Muscle layer of colon (tissue), 2 donors: ENCODE results near the gene TSTD1.
"Not testable (repeated sequence)": the region's sequence is repeated elsewhere in the genome, so short reads cannot be mapped to it uniquely, and the experiment has no call there.

Experiments used
- H3K27ac ChIP-seq: one replicate; pipeline ENCODE4 v1.7.0; 2013; ENCODE audit warnings: low read depth, mild to moderate bottlenecking, low read length, moderate library complexity
- H3K27me3 ChIP-seq, 2 donors: one replicate each; pipeline ENCODE4 v1.7.0; 2013; ENCODE audit warnings: low read length in 2 of 2, mild to moderate bottlenecking in 2 of 2; ENCODE audit not compliant: insufficient read depth in 2 of 2, control insufficient read depth in 1 of 2
- H3K36me3 ChIP-seq: one replicate; pipeline ENCODE4 v1.7.0; 2013; ENCODE audit warnings: mild to moderate bottlenecking, low read length; ENCODE audit not compliant: insufficient read depth
- H3K4me1 ChIP-seq: one replicate; pipeline ENCODE4 v1.7.0; 2013; ENCODE audit warnings: mild to moderate bottlenecking, low read length; ENCODE audit not compliant: insufficient read depth
- H3K4me3 ChIP-seq, 2 donors: one replicate each; pipeline ENCODE4 v1.7.0; 2013; ENCODE audit warnings: low read length in 2 of 2, low read depth in 1 of 2, mild to moderate bottlenecking in 1 of 2, moderate library complexity in 1 of 2
- H3K9ac ChIP-seq: one replicate; pipeline ENCODE4 v1.7.0; 2013; ENCODE audit warnings: low read length
- H3K9me3 ChIP-seq: one replicate; pipeline ENCODE4 v1.7.0; 2013; ENCODE audit warnings: mild to moderate bottlenecking, low read length
- donor health status: abdominal sarcoma.
- donor health status: Adenocarcinoma of cecum.

The TSTD1 gene

GRCh38 chr1:161017181-161017580, 21.6 kb downstream of the TSTD1 start:
- H3K36me3 ChIP-seq, H3K9me3 ChIP-seq, H3K4me1 ChIP-seq, H3K9ac ChIP-seq, H3K27ac ChIP-seq, H3K4me3 ChIP-seq: not testable (repeated sequence)
- H3K27me3 ChIP-seq = peaks cover 0 to 19% of the 10 kb centered on the region in 2 donors

- H3K4me1 ChIP-seq, H3K27ac ChIP-seq: not testable (repeated sequence)
Observed at GRCh38 chr1:161016683-161017082, 22.1 kb downstream of the TSTD1 start.

DNA sequence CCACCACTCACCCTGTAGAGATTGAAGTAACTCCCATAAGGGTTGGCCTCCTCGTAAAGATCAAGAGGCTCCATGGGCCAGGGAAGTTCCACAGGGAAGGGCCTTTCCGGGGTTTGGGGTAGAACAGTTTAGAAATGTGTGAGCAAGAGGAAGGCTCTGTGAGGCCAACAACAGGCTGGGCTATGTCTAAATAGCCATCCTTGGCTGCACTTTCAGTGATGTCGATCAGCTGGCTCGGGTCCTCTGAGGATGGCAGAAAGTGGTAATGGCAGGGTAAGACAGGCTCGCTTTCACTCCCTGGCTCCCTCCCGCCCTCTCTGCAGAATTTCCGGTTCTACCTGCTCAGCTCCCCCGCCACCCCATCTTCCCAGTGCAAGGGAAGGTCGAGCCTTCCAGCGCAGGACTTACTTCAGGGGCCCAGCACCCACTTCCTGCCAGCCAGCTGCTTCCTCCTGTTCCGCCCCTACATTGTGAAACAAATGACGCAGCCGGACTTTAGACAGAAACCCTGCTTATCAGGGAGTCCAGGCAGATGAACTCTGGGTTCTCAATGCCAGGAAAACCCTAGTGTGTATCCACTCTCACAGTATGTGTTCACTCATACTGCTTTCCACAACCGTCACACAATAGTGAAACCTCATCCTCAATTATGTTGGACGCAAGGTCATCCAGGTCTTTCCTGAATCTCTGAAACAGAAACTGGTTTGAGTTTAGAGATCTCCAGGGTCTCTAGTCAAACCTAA, 25.1 kb downstream of the TSTD1 start:
- Histone ChIP-seq H3K9me3 (no peaks in the 10 kb centered on the region), H3K4me1 (no peaks in the 10 kb centered on the region), H3K27me3 (no peaks in the 10 kb centered on the region), H3K36me3 (no peaks in the 10 kb centered on the region), H3K4me3 (peak overlapping the region in 1 of 2 donors; percentile 11), H3K9ac (no peak overlapping the region), H3K27ac (peak overlapping the region; percentile 63)

More at GRCh38 chr1:161016683-161017082, 22.1 kb downstream of the TSTD1 start:
- H3K9me3 ChIP-seq, H3K4me3 ChIP-seq, H3K36me3 ChIP-seq, H3K9ac ChIP-seq: not testable (repeated sequence)
- H3K27me3 ChIP-seq = peaks cover 0 to 16% of the 10 kb centered on the region in 2 donors

DNA sequence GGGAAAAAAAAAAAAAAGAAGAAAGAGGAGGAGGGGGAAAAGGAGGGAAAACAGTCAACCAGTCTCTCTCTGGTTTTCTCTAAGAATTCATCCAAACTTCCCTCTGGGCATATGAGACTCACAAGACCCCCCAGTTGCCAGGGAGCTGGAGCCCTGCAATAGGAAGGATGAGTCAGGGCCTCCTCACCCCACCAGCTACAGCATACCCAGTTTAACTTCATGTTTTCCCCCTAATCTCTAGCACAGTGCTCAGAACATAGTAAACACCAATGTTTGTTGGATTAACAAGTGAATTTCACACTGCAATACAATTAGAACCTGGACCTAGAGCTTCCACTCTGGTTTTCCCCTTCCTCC, 25.7 kb downstream of the TSTD1 start:
- H3K4me1 ChIP-seq = no peaks in the 10 kb centered on the region
- peak overlapping the region; percentile 63 for H3K27ac ChIP-seq
- H3K9me3 ChIP-seq = no peaks in the 10 kb centered on the region
- no peaks in the 10 kb centered on the region for H3K36me3 ChIP-seq
- H3K9ac ChIP-seq = no peak overlapping the region
- H3K4me3 ChIP-seq = peak overlapping the region in 1 of 2 donors; percentile 11
- H3K27me3 ChIP-seq = no peaks in the 10 kb centered on the region

- no peak overlapping the region for H3K9ac ChIP-seq
- H3K27ac ChIP-seq = no peak overlapping the region
- H3K4me3 ChIP-seq = no peak overlapping the region
- H3K9me3 ChIP-seq = no peaks in the 10 kb centered on the region
- H3K4me1 ChIP-seq = no peaks in the 10 kb centered on the region
- no peaks in the 10 kb centered on the region for H3K27me3 ChIP-seq
- no peaks in the 10 kb centered on the region for H3K36me3 ChIP-seq
Observed at GRCh38 chr1:161012420-161012819, 26.3 kb downstream of the TSTD1 start.

- H3K4me1 ChIP-seq = no peaks in the 10 kb centered on the region
Observed at GRCh38 chr1:161009602-161010211, 29.1 kb downstream of the TSTD1 start.

DNA sequence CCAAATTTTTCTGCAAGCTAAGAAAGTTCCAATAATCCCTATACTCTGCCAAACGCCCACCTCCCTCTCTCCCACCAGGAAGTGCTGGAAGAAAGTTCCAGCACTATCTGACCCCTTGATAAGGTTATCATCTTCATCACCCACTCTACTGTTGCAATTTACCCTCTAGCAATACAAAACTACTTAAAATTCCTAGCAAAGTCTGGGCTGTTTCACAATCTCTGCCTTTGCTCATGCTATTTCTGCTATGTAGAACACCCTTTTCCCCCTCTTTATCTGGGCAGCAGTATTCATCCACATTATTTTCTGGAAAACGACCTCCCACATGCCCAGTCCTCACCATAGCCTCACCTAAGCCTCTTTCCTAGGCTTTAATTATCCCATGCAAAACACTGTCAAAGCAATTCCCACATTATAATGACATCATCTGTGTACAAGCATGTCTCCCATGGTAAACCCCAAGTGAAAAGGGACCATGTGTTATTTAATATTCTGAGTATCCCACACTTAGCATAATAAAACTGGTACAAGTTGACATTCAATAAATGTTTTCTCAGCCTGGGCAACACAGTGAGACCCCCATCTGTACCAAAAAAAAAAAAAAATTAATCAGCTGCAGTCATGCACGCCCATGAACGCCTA, 29.8 kb downstream of the TSTD1 start:
- no peaks in the 10 kb centered on the region for H3K36me3 ChIP-seq
- H3K27ac ChIP-seq = no peak overlapping the region
- H3K27me3 ChIP-seq = no peaks in the 10 kb centered on the region
- no peak overlapping the region for H3K9ac ChIP-seq
- no peaks in the 10 kb centered on the region for H3K9me3 ChIP-seq
- no peak overlapping the region for H3K4me3 ChIP-seq
- no peaks in the 10 kb centered on the region for H3K4me1 ChIP-seq

More at GRCh38 chr1:161009602-161010211, 29.1 kb downstream of the TSTD1 start:
- Histone ChIP-seq H3K27ac (no peak overlapping the region), H3K4me3 (no peak overlapping the region), H3K36me3 (no peaks in the 10 kb centered on the region), H3K9me3 (no peaks in the 10 kb centered on the region), H3K9ac (no peak overlapping the region), H3K27me3 (no peaks in the 10 kb centered on the region)

DNA sequence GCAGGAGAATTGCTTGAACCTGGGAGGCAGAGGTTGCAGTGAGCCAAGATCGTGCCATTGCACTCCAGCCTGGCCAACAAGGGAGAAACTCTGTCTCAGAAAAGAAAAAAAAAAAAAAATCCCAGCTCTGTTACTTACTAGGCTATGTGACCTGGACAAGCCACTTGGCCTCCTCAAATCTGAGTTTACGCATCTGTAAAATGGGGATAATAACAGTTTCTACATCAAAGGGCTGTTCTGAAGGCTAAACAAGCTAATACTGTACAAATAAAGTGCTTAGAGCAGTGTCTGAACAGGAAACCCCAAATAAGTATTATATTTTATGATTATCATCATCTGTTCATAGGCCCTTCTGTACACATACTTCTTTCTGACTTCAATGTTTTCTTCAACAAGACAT, 31.4 kb downstream of the TSTD1 start:
- Histone ChIP-seq H3K27ac (no peak overlapping the region), H3K9ac (no peak overlapping the region), H3K36me3 (no peaks in the 10 kb centered on the region), H3K4me3 (no peak overlapping the region), H3K27me3 (no peaks in the 10 kb centered on the region), H3K4me1 (no peaks in the 10 kb centered on the region), H3K9me3 (no peaks in the 10 kb centered on the region)

GRCh38 chr1:161006563-161006962, 32.2 kb downstream of the TSTD1 start:
- Histone ChIP-seq H3K4me3 (no peak overlapping the region), H3K9ac (no peak overlapping the region), H3K36me3 (no peaks in the 10 kb centered on the region), H3K27ac (no peak overlapping the region), H3K27me3 (no peaks in the 10 kb centered on the region), H3K9me3 (no peaks in the 10 kb centered on the region), H3K4me1 (no peaks in the 10 kb centered on the region)

GRCh38 chr1:161001525-161001924, 37.2 kb downstream of the TSTD1 start:
- Histone ChIP-seq H3K4me1 (no peaks in the 10 kb centered on the region), H3K27ac (no peak overlapping the region), H3K27me3 (no peaks in the 10 kb centered on the region), H3K36me3 (peaks cover 15% of the 10 kb centered on the region), H3K9me3 (no peaks in the 10 kb centered on the region), H3K9ac (no peak overlapping the region), H3K4me3 (no peak overlapping the region)

DNA sequence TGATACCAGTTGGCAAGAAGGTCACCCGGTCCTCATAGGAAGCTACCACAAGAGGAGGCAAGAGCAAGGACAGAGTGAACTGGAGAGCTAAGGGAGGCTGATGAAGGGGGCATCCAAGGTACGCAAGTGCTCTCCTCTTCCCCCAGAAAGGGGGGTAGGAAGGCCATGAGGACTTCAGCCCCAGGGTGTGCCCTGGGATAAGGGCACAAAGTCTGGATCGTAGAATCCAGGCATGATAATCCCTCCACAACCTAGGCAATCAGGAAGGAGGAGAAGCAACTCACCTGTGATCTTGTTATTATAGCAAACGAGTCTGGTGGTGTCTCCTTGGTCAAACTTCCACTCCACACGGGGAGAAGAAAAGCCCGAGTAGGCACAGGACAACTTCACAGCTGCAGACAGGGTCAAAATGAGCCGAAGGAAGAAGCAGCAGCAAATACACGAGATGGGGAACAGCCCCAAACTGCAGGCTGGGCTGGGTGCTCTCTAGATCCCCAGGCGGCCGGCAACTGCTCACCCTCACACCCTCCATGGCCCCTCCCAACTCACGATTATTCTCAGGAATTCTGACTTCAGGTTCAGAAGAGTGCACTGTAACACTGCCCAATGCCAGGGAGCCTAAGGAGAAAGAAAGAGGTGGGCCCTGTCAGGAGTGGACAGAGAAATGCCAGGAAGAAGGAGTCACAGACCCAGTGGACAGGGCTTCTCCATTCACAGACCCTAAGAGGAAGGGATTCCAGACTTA, 37.9 kb downstream of the TSTD1 start:
- H3K9me3 ChIP-seq = no peaks in the 10 kb centered on the region
- H3K4me3 ChIP-seq = no peak overlapping the region
- H3K36me3 ChIP-seq = peaks cover 15% of the 10 kb centered on the region
- no peaks in the 10 kb centered on the region for H3K4me1 ChIP-seq
- H3K27ac ChIP-seq = no peak overlapping the region
- H3K27me3 ChIP-seq = no peaks in the 10 kb centered on the region
- H3K9ac ChIP-seq = no peak overlapping the region
